PC-3 (cell line): Measurements from ENCODE around the gene ACAP2. TPM values are rescaled to one million over a fixed set of nuclear protein-coding genes. Genes with fewer than 3 reads are reported as not detected.

Experiments
- ATAC-seq: fragments of 200-7000 bp; cut with Tn5 transposase; 2 replicates; pipeline ENCODE4 v1.9.1; 2020; ENCODE audit warnings: mild to moderate bottlenecking, moderate library complexity
- BruUV-seq: library from RNA; stranded (reverse); fragments of 400-500 nt; replicated peaks from 2 replicates; lab custom pipeline; 2021; lab: Mats Ljungman, UMichigan
- CTCF ChIA-PET: fragments of 300-600 bp; sonication (Branson Sonifier 250); formaldehyde crosslinking; loops from one replicate; lab custom pipeline; 2022; ENCODE audit warnings: antibody characterized with exemption; lab: Charles Lee
- POLR2A ChIA-PET: fragments of 300-600 bp; sonication (Branson Sonifier 250); formaldehyde crosslinking; loops from one replicate; lab custom pipeline; 2022; ENCODE audit warnings: antibody characterized with exemption; ENCODE audit not compliant: unreplicated experiment; lab: Charles Lee
- DNase-seq: peaks from one replicate; pipeline ENCODE4 v3.0.0-alpha.2; 2015
- H2AFZ ChIP-seq: fragments of 300-600 bp; sonication (generic); 2 replicates; pipeline ENCODE4 v1.6.0; 2016; ENCODE audit warnings: antibody characterized with exemption, low read length
- H3F3A ChIP-seq: fragments of 300-600 bp; sonication (generic); one replicate; pipeline ENCODE4 v1.6.0; 2017; ENCODE audit warnings: antibody characterized with exemption, low read length, control low read depth, mild to moderate bottlenecking; ENCODE audit not compliant: unreplicated experiment
- H3K27ac ChIP-seq: fragments of 300-600 bp; sonication (generic); 2 replicates; pipeline ENCODE4 v1.5.1; 2016; ENCODE audit warnings: mild to moderate bottlenecking, low read length
- H3K27me3 ChIP-seq: fragments of 300-600 bp; sonication (generic); 2 replicates; pipeline ENCODE4 v1.6.1; 2016; ENCODE audit warnings: low read length, mixed read lengths
- H3K36me3 ChIP-seq: fragments of 300-600 bp; sonication (generic); 2 replicates; pipeline ENCODE4 v1.6.1; 2016; ENCODE audit warnings: low read depth, mixed run types, low read length, mixed read lengths
- H3K4me1 ChIP-seq: fragments of 300-600 bp; sonication (generic); 2 replicates; pipeline ENCODE4 v1.5.1; 2016; ENCODE audit warnings: low read length; ENCODE audit not compliant: insufficient read depth
- H3K4me2 ChIP-seq: fragments of 300-600 bp; sonication (generic); 2 replicates; pipeline ENCODE4 v1.6.0; 2016; ENCODE audit warnings: low read length
- H3K4me3 ChIP-seq: fragments of 300-600 bp; sonication (generic); 2 replicates; pipeline ENCODE4 v1.5.1; 2016; ENCODE audit warnings: mild to moderate bottlenecking, low read length, mixed read lengths
- H3K79me2 ChIP-seq: fragments of 300-600 bp; sonication (generic); 2 replicates; pipeline ENCODE4 v1.6.1; 2017; ENCODE audit warnings: low read length, mixed read lengths
- H3K9ac ChIP-seq: fragments of 300-600 bp; sonication (generic); 2 replicates; pipeline ENCODE4 v1.6.0; 2016; ENCODE audit warnings: mild to moderate bottlenecking, low read length
- H3K9me2 ChIP-seq: fragments of 300-600 bp; sonication (generic); replicated peaks from 2 replicates; pipeline ENCODE4 v1.6.1; 2016; ENCODE audit warnings: mixed run types, low read length, mixed read lengths
- H3K9me3 ChIP-seq: fragments of 300-600 bp; sonication (generic); 2 replicates; pipeline ENCODE4 v1.6.1; 2016; ENCODE audit warnings: low read length, mixed read lengths
- H4K20me1 ChIP-seq: fragments of 300-600 bp; sonication (generic); 2 replicates; pipeline ENCODE4 v1.6.1; 2016; ENCODE audit warnings: low read length, mixed read lengths
- EZH2 ChIP-seq: fragments of 300-600 bp; sonication (generic); IDR thresholded peaks from one replicate; pipeline ENCODE4 v1.6.1; 2017; ENCODE audit warnings: antibody characterized with exemption, mild to moderate bottlenecking, low read length; ENCODE audit not compliant: unreplicated experiment
- EZH2phosphoT487 ChIP-seq: fragments of 300-600 bp; sonication (generic); IDR thresholded peaks from 2 replicates; pipeline ENCODE4 v1.6.1; 2018; ENCODE audit warnings: mild to moderate bottlenecking, antibody characterized with exemption, low read length, borderline replicate concordance
- intact Hi-C: fragments of 100-400 bp; cut with micrococcal nuclease; formaldehyde crosslinking; loops from 2 replicates; pipeline ENCODE4 v1.9.0; 2023
- total RNA-seq: library from RNA; depleted of rRNA; stranded (reverse); fragments of >200 nt; gene quantifications from 2 replicates; pipeline ENCODE4 v1.2.3, GENCODE V29; 2014
- TF ChIP-seq, protein P1 (sequence below): fragments of 300-600 bp; sonication (generic); conservative IDR thresholded peaks from 2 replicates; pipeline ENCODE4 v1.5.1; 2017; ENCODE audit warnings: antibody characterized with exemption, low read depth, mild to moderate bottlenecking, low read length

Gene ACAP2
- total RNA-seq, 1 experiment from 2014 or later, result 33.5 TPM

DNA sequence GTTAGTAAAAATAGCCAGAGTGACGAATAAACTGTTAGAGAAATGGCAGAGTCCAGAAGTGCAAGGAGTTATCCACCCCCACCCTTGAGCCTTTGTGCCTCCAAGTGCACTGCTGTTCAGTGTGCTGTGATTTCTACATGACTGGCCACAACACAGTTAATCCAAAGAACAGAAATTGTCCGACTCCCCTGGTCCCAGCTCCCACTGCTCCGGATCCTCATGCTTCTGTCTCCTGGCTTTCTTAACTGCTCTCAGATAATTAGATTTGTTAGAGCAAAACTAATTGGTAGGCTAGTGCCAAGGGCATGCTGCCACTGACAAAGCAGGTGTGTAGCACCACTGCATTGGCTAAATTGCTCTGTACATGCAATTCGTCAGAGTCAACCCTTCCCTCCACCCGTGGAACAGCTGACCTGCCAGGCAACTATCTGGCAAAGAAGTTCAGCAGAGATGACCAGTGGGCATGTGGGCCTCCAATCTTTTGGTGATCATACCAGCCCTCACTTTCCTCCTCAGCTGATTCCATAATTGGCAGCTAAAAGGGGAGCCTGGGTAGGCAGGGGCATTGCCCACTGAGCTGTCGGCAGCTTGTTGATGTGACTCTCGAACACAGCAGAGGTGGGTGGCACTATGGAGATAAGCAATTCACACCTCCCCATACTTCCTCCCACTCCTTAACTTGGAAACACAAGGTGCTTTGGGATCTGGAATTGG lies 18.9 kb upstream of the ACAP2 start:
- H3K9ac ChIP-seq, result no peak overlapping the region
- no peaks in the 10 kb centered on the region for H3K79me2 ChIP-seq
- ChIA-PET CTCF (no interaction called here), POLR2A (no interaction called here)
- H3K27ac ChIP-seq, result no peak overlapping the region
- H3K4me1 ChIP-seq, result no peaks in the 10 kb centered on the region
- no peaks in the 10 kb centered on the region for H3F3A ChIP-seq
- no peaks in the 10 kb centered on the region for H4K20me1 ChIP-seq
- H3K4me3 ChIP-seq, result no peak overlapping the region
- H2AFZ ChIP-seq, result no peak overlapping the region
- H3K27me3 ChIP-seq, result no peaks in the 10 kb centered on the region
- TF ChIP-seq, protein P1, sequence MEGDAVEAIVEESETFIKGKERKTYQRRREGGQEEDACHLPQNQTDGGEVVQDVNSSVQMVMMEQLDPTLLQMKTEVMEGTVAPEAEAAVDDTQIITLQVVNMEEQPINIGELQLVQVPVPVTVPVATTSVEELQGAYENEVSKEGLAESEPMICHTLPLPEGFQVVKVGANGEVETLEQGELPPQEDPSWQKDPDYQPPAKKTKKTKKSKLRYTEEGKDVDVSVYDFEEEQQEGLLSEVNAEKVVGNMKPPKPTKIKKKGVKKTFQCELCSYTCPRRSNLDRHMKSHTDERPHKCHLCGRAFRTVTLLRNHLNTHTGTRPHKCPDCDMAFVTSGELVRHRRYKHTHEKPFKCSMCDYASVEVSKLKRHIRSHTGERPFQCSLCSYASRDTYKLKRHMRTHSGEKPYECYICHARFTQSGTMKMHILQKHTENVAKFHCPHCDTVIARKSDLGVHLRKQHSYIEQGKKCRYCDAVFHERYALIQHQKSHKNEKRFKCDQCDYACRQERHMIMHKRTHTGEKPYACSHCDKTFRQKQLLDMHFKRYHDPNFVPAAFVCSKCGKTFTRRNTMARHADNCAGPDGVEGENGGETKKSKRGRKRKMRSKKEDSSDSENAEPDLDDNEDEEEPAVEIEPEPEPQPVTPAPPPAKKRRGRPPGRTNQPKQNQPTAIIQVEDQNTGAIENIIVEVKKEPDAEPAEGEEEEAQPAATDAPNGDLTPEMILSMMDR, result no peak
- TF ChIP-seq EZH2phosphoT487 (no peak), EZH2 (no peak)
- H3K36me3 ChIP-seq, result no peaks in the 10 kb centered on the region
- no TSS peak for BruUV-seq
- intact Hi-C loops, result no loop called here
- DNase-seq, result no peak
- no peak for ATAC-seq
- H3K9me2 ChIP-seq, result no peaks in the 10 kb centered on the region
- H3K4me2 ChIP-seq, result no peak overlapping the region
- H3K9me3 ChIP-seq, result no peaks in the 10 kb centered on the region

DNA sequence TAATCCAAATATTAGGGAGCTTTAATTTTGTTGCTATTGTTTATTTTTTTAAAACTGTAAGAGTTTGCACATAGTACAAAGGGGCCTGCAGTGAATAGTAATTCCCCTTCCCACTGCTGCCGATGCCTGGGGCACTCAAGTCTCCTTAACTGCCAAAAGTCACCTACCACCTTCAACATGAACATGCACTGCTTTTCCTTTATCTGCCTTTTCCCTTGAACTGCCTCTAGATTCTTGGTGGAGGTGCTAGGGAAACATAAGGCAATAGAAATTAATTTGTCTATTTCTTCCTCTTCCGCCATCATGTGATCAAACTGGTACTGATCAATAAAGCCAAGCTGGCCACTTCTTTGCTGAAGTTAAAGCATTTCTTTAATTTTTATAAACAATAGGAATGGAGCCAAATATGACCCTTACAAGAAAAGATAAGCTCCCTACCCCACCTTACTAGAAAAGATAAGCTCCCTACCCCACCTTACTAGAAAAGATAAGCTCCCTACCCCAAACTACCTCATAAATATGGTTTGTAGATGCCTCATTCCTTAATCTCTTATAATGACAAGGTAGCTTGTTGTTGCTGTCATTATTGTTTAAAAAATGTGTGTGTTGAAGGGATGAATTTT lies 17.4 kb upstream of the ACAP2 start:
- Histone ChIP-seq H3K4me3 (no peak overlapping the region), H4K20me1 (no peaks in the 10 kb centered on the region), H3K36me3 (no peaks in the 10 kb centered on the region), H3K27ac (no peak overlapping the region), H3K79me2 (no peaks in the 10 kb centered on the region), H3K9ac (no peak overlapping the region), H3K27me3 (no peaks in the 10 kb centered on the region), H3K4me2 (no peak overlapping the region), H2AFZ (no peak overlapping the region), H3K4me1 (no peaks in the 10 kb centered on the region), H3K9me3 (no peaks in the 10 kb centered on the region), H3F3A (no peaks in the 10 kb centered on the region), H3K9me2 (no peaks in the 10 kb centered on the region)
- ATAC-seq (no peak), DNase-seq (no peak)
- intact Hi-C loops, result no loop called here
- POLR2A ChIA-PET, result no interaction called here
- CTCF ChIA-PET, result no interaction called here
- no peak for TF ChIP-seq EZH2
- TF ChIP-seq, protein P1, result no peak
- TF ChIP-seq EZH2phosphoT487, result no peak
- BruUV-seq, result no TSS peak

DNA sequence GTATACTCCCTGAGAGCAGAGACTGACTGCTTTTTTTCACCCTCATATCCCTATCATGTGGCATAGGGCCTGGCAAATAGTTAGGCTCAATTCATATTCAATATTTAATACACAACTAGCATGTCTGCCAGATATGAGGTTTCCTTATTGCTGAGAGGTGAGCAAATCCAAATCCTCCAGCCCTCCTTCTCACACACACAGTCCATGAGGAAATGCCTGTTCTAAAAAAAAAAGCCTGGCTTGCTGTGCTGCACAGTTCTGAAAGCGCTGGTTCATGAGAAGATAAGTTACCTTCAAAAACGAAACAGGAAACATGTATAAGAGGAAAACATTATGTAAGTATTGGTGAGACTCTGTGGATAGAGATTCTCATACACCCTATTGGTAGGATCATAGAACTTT lies 15.5 kb upstream of the ACAP2 start:
- intact Hi-C loops, result no loop called here
- H3K9me2 ChIP-seq, result no peaks in the 10 kb centered on the region
- H3K9ac ChIP-seq, result no peak overlapping the region
- no peak overlapping the region for H3K4me2 ChIP-seq
- no peaks in the 10 kb centered on the region for H3K79me2 ChIP-seq
- no peak for ATAC-seq
- ChIA-PET CTCF (no interaction called here), POLR2A (no interaction called here)
- no peak overlapping the region for H3K27ac ChIP-seq
- no peaks in the 10 kb centered on the region for H3K27me3 ChIP-seq
- H3K9me3 ChIP-seq, result no peaks in the 10 kb centered on the region
- TF ChIP-seq, protein P1, result no peak
- TF ChIP-seq EZH2 (no peak), EZH2phosphoT487 (no peak)
- H3K36me3 ChIP-seq, result no peaks in the 10 kb centered on the region
- H4K20me1 ChIP-seq, result no peaks in the 10 kb centered on the region
- no peak overlapping the region for H2AFZ ChIP-seq
- no peaks in the 10 kb centered on the region for H3F3A ChIP-seq
- 0 out of 2 replicates have a peak, but pooled peaks cover 5% of the 10 kb centered on the region for H3K4me1 ChIP-seq
- DNase-seq, result no peak
- no peak overlapping the region for H3K4me3 ChIP-seq
- no TSS peak for BruUV-seq
